HEK293 (cell line): ENCODE results near the gene SLC22A16.

Experiments used
- CTCF ChIA-PET: fragments of 350-600 bp; formaldehyde crosslinking; extraction: SDS; loops from one replicate; lab custom pipeline; 2021; ENCODE audit warnings: antibody characterized with exemption; lab: Yijun Ruan, JAX
- POLR2A ChIA-PET: fragments of 300-600 bp; formaldehyde crosslinking; extraction: SDS; loops from one replicate; lab custom pipeline; 2020; ENCODE audit warnings: antibody characterized with exemption, inconsistent platforms; lab: Yijun Ruan, JAX
- H3K27ac ChIP-seq: fragments of 200-500 bp; sonication (Bioruptor generic); 2 replicates; pipeline ENCODE4 v1.5.1; 2014; ENCODE audit warnings: low read depth, low read length, control low read depth, inconsistent platforms; ENCODE audit errors: extremely low read depth
- H3K36me3 ChIP-seq, 2 experiments: fragments of 200-500 bp in 1 of 2; sonication (Bioruptor generic) in 1 of 2; 1 replicate in 1 of 2; 2 replicates in 1 of 2; pipeline ENCODE4 v1.5.1; 2014 to 2017; ENCODE audit warnings: inconsistent platforms in 2 of 2, low read length in 2 of 2; ENCODE audit not compliant: control insufficient read depth in 2 of 2, insufficient read depth in 1 of 2
- H3K4me1 ChIP-seq: fragments of 200-500 bp; sonication (Bioruptor generic); 2 replicates; pipeline ENCODE4 v1.5.1; 2014; ENCODE audit warnings: mild to moderate bottlenecking, low read length, inconsistent platforms; ENCODE audit not compliant: control insufficient read depth, insufficient read depth
- H3K4me3 ChIP-seq: 2 replicates; pipeline ENCODE4 v1.5.1; 2011; ENCODE audit warnings: low read depth, mild to moderate bottlenecking, control low read depth, low read length, moderate library complexity
- H3K9me3 ChIP-seq: fragments of 200-500 bp; sonication (Bioruptor generic); 2 replicates; pipeline ENCODE4 v1.5.1; 2014; ENCODE audit warnings: low read depth, low read length, inconsistent platforms; ENCODE audit not compliant: control insufficient read depth, insufficient read depth
- EGR2 ChIP-seq: fragments of 450-650 bp; formaldehyde crosslinking; IDR thresholded peaks from 2 replicates; pipeline ENCODE4 v1.5.1; 2016; ENCODE audit warnings: low read depth, missing biosample characterization, missing genetic modification characterization
- GFI1B ChIP-seq: fragments of 450-650 bp; formaldehyde crosslinking; IDR thresholded peaks from 2 replicates; pipeline ENCODE4 v1.5.1; 2016; ENCODE audit warnings: missing biosample characterization, missing genetic modification characterization
- GLI2 ChIP-seq: fragments of 450-650 bp; formaldehyde crosslinking; IDR thresholded peaks from 2 replicates; pipeline ENCODE4; 2017; ENCODE audit warnings: missing biosample characterization, missing genetic modification characterization, low read depth, borderline replicate concordance
- HIC1 ChIP-seq: fragments of 450-650 bp; formaldehyde crosslinking; IDR thresholded peaks from 2 replicates; pipeline ENCODE4 v1.5.1; 2016; ENCODE audit warnings: missing biosample characterization, missing genetic modification characterization
- KLF10 ChIP-seq: fragments of 450-650 bp; IDR thresholded peaks from 2 replicates; pipeline ENCODE4 v1.5.1; 2018; ENCODE audit warnings: missing biosample characterization, mild to moderate bottlenecking, missing genetic modification characterization
- KLF7 ChIP-seq: fragments of 450-650 bp; formaldehyde crosslinking; IDR thresholded peaks from 2 replicates; pipeline ENCODE4 v1.5.1; 2016; ENCODE audit warnings: missing biosample characterization, missing genetic modification characterization, borderline replicate concordance
- KLF9 ChIP-seq: fragments of 450-650 bp; formaldehyde crosslinking; IDR thresholded peaks from 2 replicates; pipeline ENCODE4 v1.5.1; 2016; ENCODE audit warnings: missing biosample characterization, missing genetic modification characterization, low read depth
- SETDB1 ChIP-seq: IDR thresholded peaks from one replicate; pipeline ENCODE4 v1.6.1; 2017; ENCODE audit warnings: mild to moderate bottlenecking, low read length, moderate library complexity, mixed read lengths; ENCODE audit not compliant: insufficient read length
- TCF7L2 ChIP-seq: IDR thresholded peaks from 2 replicates; pipeline ENCODE4 v1.6.1; 2011; ENCODE audit warnings: low read depth, mild to moderate bottlenecking, inconsistent platforms, low read length, moderate library complexity, borderline replicate concordance
- YY2 ChIP-seq: fragments of 450-650 bp; formaldehyde crosslinking; IDR thresholded peaks from 2 replicates; pipeline ENCODE4 v1.5.1; 2016; ENCODE audit warnings: missing biosample characterization, missing genetic modification characterization
- ZNF146 ChIP-seq: fragments of 450-650 bp; formaldehyde crosslinking; IDR thresholded peaks from 2 replicates; pipeline ENCODE4 v1.5.1; 2016; ENCODE audit warnings: missing biosample characterization, missing genetic modification characterization
- ZNF248 ChIP-seq: fragments of 450-650 bp; formaldehyde crosslinking; IDR thresholded peaks from 2 replicates; pipeline ENCODE4 v1.5.1; 2017; ENCODE audit warnings: missing biosample characterization, missing genetic modification characterization
- ZNF521 ChIP-seq: fragments of 450-650 bp; formaldehyde crosslinking; IDR thresholded peaks from 2 replicates; pipeline ENCODE4 v1.5.1; 2017; ENCODE audit warnings: missing biosample characterization, mild to moderate bottlenecking, missing genetic modification characterization
- ZNF585B ChIP-seq: fragments of 450-650 bp; formaldehyde crosslinking; IDR thresholded peaks from 2 replicates; pipeline ENCODE4 v1.5.1; 2016; ENCODE audit warnings: missing biosample characterization, missing genetic modification characterization
- ZNF596 ChIP-seq: fragments of 450-650 bp; IDR thresholded peaks from 2 replicates; pipeline ENCODE4 v1.5.0; 2018; ENCODE audit warnings: missing biosample characterization, mild to moderate bottlenecking, missing genetic modification characterization, moderate library complexity
- ZNF600 ChIP-seq: fragments of 450-650 bp; formaldehyde crosslinking; IDR thresholded peaks from 2 replicates; pipeline ENCODE4 v1.5.1; 2016; ENCODE audit warnings: missing biosample characterization, missing genetic modification characterization
- ZNF626 ChIP-seq: fragments of 450-650 bp; sonication (Bioruptor Pico); formaldehyde crosslinking; IDR thresholded peaks from 2 replicates; pipeline ENCODE4 v1.5.1; 2018; ENCODE audit warnings: missing biosample characterization, missing genetic modification characterization, inconsistent platforms
- ZNF645 ChIP-seq: fragments of 450-650 bp; formaldehyde crosslinking; IDR thresholded peaks from 2 replicates; pipeline ENCODE4; 2016; ENCODE audit warnings: missing biosample characterization, missing genetic modification characterization
- ZNF658 ChIP-seq: fragments of 450-650 bp; formaldehyde crosslinking; IDR thresholded peaks from 2 replicates; pipeline ENCODE4; 2016; ENCODE audit warnings: missing biosample characterization, missing genetic modification characterization
- ZNF837 ChIP-seq: fragments of 450-650 bp; formaldehyde crosslinking; IDR thresholded peaks from 2 replicates; pipeline ENCODE4 v1.5.1; 2016; ENCODE audit warnings: missing biosample characterization, missing genetic modification characterization
- TF ChIP-seq, protein P1 (sequence below): sonication (generic); formaldehyde crosslinking; IDR thresholded peaks from 2 replicates; pipeline ENCODE4 v1.8.1; 2022; ENCODE audit warnings: mild to moderate bottlenecking, moderate library complexity, missing genetic modification reagents
- TF ChIP-seq, protein P2 (sequence below): fragments of 450-650 bp; formaldehyde crosslinking; IDR thresholded peaks from 2 replicates; pipeline ENCODE4 v1.5.1; 2016; ENCODE audit warnings: missing biosample characterization, missing genetic modification characterization
- TF ChIP-seq, protein P3 (sequence below): fragments of 450-650 bp; formaldehyde crosslinking; IDR thresholded peaks from 2 replicates; pipeline ENCODE4 v1.5.1; 2016; ENCODE audit warnings: missing biosample characterization, missing genetic modification characterization

SLC22A16 gene

DNA sequence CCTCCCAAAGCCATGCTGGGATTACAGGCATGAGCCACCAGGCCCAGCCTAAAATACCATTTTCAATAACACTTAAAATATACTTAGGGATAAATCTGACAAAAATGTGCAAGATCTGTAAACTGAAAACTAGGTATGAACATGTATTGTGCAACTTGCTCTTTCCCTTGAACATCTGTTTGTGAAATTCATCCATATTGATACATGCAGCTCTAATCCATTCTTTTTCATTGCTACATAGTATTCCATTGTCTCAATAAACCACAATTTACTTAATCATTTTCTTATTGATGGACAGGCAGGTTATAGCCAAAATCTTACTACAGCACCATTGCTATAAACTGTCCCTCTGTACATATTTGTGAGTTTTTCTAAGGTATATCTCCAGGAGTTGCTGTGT is 4.7 kb upstream of the SLC22A16 start:
- CTCF ChIA-PET: no interaction called here
- Histone ChIP-seq H3K4me3 (no peak overlapping the region), H3K9me3 (no peaks in the 10 kb centered on the region), H3K36me3 (no peaks in the 10 kb centered on the region), H3K4me1 (no peaks in the 10 kb centered on the region), H3K27ac (no peak overlapping the region)
- POLR2A ChIA-PET: no interaction called here
- TF ChIP-seq ZNF521 (tag by site-specific recombination) (no peak), ZNF600 (tag by site-specific recombination) (no peak), ZNF146 (tag by site-specific recombination) (peak; percentile 81)

- no peaks in the 10 kb centered on the region for H3K4me1 ChIP-seq
- H3K36me3 ChIP-seq: no peaks in the 10 kb centered on the region
- no peaks in the 10 kb centered on the region for H3K9me3 ChIP-seq
- TF ChIP-seq YY2 (tag by site-specific recombination) (no peak), KLF9 (tag by site-specific recombination) (no peak), EGR2 (tag by site-specific recombination) (no peak), SETDB1 (no peak), KLF10 (tag by site-specific recombination) (no peak), ZNF626 (no peak), ZNF645 (tag by site-specific recombination) (no peak), ZNF585B (tag by site-specific recombination) (no peak), ZNF658 (tag by site-specific recombination) (no peak), ZNF248 (tag by site-specific recombination) (no peak), TCF7L2 (no peak), KLF7 (tag by site-specific recombination) (no peak), ZNF596 (tag by site-specific recombination) (no peak), GFI1B (tag by site-specific recombination) (no peak), ZNF837 (no peak), GLI2 (tag by site-specific recombination) (no peak), HIC1 (tag by site-specific recombination) (no peak)
- TF ChIP-seq, protein P1, sequence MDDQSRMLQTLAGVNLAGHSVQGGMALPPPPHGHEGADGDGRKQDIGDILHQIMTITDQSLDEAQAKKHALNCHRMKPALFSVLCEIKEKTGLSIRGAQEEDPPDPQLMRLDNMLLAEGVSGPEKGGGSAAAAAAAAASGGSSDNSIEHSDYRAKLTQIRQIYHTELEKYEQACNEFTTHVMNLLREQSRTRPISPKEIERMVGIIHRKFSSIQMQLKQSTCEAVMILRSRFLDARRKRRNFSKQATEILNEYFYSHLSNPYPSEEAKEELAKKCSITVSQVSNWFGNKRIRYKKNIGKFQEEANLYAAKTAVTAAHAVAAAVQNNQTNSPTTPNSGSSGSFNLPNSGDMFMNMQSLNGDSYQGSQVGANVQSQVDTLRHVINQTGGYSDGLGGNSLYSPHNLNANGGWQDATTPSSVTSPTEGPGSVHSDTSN (CRISPR knock-in tag): no peak
- TF ChIP-seq, protein P2, sequence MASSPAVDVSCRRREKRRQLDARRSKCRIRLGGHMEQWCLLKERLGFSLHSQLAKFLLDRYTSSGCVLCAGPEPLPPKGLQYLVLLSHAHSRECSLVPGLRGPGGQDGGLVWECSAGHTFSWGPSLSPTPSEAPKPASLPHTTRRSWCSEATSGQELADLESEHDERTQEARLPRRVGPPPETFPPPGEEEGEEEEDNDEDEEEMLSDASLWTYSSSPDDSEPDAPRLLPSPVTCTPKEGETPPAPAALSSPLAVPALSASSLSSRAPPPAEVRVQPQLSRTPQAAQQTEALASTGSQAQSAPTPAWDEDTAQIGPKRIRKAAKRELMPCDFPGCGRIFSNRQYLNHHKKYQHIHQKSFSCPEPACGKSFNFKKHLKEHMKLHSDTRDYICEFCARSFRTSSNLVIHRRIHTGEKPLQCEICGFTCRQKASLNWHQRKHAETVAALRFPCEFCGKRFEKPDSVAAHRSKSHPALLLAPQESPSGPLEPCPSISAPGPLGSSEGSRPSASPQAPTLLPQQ (tag by site-specific recombination): no peak
- TF ChIP-seq, protein P3, sequence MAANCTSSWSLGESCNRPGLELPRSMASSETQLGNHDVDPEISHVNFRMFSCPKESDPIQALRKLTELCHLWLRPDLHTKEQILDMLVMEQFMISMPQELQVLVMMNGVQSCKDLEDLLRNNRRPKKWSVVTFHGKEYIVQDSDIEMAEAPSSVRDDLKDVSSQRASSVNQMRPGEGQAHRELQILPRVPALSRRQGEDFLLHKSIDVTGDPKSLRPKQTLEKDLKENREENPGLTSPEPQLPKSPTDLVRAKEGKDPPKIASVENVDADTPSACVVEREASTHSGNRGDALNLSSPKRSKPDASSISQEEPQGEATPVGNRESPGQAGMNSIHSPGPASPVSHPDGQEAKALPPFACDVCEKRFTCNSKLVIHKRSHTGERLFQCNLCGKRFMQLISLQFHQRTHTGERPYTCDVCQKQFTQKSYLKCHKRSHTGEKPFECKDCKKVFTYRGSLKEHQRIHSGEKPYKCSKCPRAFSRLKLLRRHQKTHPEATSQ (tag by site-specific recombination): no peak
- CTCF ChIA-PET: interaction anchor here (0.6 to 1.5 kb wide), 4 partner anchors 9 to 548 kb away, joined by 3 to 4 read pairs (median 3); no protein-coding TSS in a partner anchor
- no peak overlapping the region for H3K27ac ChIP-seq
- POLR2A ChIA-PET: no interaction called here
- H3K4me3 ChIP-seq: no peak overlapping the region
Measured at GRCh38 chr6:110475066-110475653, 1.3 kb downstream of the SLC22A16 start.
